ENCODE data around the gene FOXI2. TPM values are rescaled to one million over a fixed set of nuclear protein-coding genes. Genes with fewer than 3 reads are reported as not detected.

FOXI2 gene
- not detected for total RNA-seq (ENCODE audit: unreplicated experiment)
- long read RNA-seq, partial matches to known transcripts, result 0 of 1 reads
- long read RNA-seq, other reads (novel, unspliced or antisense), result 1 of 1 reads

- no peaks in the 10 kb centered on the region for H3K9me3 Mint-ChIP-seq (ENCODE audit: unreplicated experiment)
- TF ChIP-seq, protein P1, sequence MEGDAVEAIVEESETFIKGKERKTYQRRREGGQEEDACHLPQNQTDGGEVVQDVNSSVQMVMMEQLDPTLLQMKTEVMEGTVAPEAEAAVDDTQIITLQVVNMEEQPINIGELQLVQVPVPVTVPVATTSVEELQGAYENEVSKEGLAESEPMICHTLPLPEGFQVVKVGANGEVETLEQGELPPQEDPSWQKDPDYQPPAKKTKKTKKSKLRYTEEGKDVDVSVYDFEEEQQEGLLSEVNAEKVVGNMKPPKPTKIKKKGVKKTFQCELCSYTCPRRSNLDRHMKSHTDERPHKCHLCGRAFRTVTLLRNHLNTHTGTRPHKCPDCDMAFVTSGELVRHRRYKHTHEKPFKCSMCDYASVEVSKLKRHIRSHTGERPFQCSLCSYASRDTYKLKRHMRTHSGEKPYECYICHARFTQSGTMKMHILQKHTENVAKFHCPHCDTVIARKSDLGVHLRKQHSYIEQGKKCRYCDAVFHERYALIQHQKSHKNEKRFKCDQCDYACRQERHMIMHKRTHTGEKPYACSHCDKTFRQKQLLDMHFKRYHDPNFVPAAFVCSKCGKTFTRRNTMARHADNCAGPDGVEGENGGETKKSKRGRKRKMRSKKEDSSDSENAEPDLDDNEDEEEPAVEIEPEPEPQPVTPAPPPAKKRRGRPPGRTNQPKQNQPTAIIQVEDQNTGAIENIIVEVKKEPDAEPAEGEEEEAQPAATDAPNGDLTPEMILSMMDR (IDR thresholded peaks at IDR 0.05; ENCODE audit: unreplicated experiment), result no peak
- H3K27ac Mint-ChIP-seq (ENCODE audit: unreplicated experiment), result no peak within 1 kb of the TSS
- peaks cover 23% of the 10 kb centered on the region for H3K27me3 Mint-ChIP-seq (ENCODE audit: unreplicated experiment)
- no peak within 1 kb of the TSS for H3K4me3 Mint-ChIP-seq (ENCODE audit: unreplicated experiment)
- H3K36me3 Mint-ChIP-seq (ENCODE audit: low read depth, unreplicated experiment), result peaks cover 6% of the 10 kb centered on the region
- peak; percentile 28 for DNase-seq (ENCODE audit: low spot score)
- peaks cover 6% of the 10 kb centered on the region for H3K4me1 Mint-ChIP-seq (ENCODE audit: unreplicated experiment)
Measured at GRCh38 chr10:127736915-127737562, at the start of gene FOXI2. FOXI2 (plus strand) TSS chr10:127737185; CDS start chr10:127737274, 89 bp downstream.

DNA sequence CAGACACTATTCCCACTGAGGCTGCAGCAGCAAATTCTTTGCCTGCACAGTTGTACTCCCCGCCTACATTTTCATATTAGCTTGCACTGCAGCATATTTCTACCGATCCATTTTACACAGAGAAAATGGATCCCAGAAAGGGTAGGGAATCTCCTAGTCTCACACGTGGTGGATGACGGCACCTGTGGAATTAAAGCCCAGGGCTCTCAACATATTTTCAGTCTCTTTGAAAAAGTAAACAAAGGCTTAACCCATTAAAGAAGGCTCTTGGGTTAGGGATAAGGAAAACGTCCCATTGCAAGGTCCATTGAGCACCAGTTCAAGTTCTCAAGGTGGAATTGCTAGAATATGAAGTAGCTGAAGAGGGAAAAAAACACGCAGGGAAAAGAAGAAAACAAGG lies 49.4 kb upstream of the FOXI2 start:
- no peak overlapping the region for H3K4me3 Mint-ChIP-seq (ENCODE audit: unreplicated experiment)
- H3K9me3 Mint-ChIP-seq (ENCODE audit: unreplicated experiment), result no peaks in the 10 kb centered on the region
- no peak for DNase-seq (ENCODE audit: low spot score)
- no peak overlapping the region for H3K27ac Mint-ChIP-seq (ENCODE audit: unreplicated experiment)
- no peaks in the 10 kb centered on the region for H3K27me3 Mint-ChIP-seq (ENCODE audit: unreplicated experiment)
- TF ChIP-seq, protein P1 (IDR thresholded peaks at IDR 0.05; ENCODE audit: unreplicated experiment), result no peak
- H3K4me1 Mint-ChIP-seq (ENCODE audit: unreplicated experiment), result no peaks in the 10 kb centered on the region
- H3K36me3 Mint-ChIP-seq (ENCODE audit: low read depth, unreplicated experiment), result no peaks in the 10 kb centered on the region

GRCh38 chr10:127690176-127690835 lies 46.7 kb upstream of the FOXI2 start:
- Mint-ChIP-seq H3K9me3 (ENCODE audit: unreplicated experiment) (no peaks in the 10 kb centered on the region), H3K36me3 (ENCODE audit: low read depth, unreplicated experiment) (peaks cover 3% of the 10 kb centered on the region), H3K4me1 (ENCODE audit: unreplicated experiment) (peaks cover 3% of the 10 kb centered on the region), H3K27me3 (ENCODE audit: unreplicated experiment) (no peaks in the 10 kb centered on the region), H3K27ac (ENCODE audit: unreplicated experiment) (no peak overlapping the region), H3K4me3 (ENCODE audit: unreplicated experiment) (no peak overlapping the region)
- TF ChIP-seq, protein P1 (IDR thresholded peaks at IDR 0.05; ENCODE audit: unreplicated experiment), result no peak
- DNase-seq (ENCODE audit: low spot score), result no peak

- Mint-ChIP-seq H3K4me1 (ENCODE audit: unreplicated experiment) (peaks cover 10% of the 10 kb centered on the region), H3K36me3 (ENCODE audit: low read depth, unreplicated experiment) (peaks cover 3% of the 10 kb centered on the region), H3K27ac (ENCODE audit: unreplicated experiment) (no peak overlapping the region), H3K4me3 (ENCODE audit: unreplicated experiment) (no peak overlapping the region), H3K9me3 (ENCODE audit: unreplicated experiment) (no peaks in the 10 kb centered on the region), H3K27me3 (ENCODE audit: unreplicated experiment) (no peaks in the 10 kb centered on the region)
- peak; percentile 58 for DNase-seq (ENCODE audit: low spot score)
- TF ChIP-seq, protein P1 (IDR thresholded peaks at IDR 0.05; ENCODE audit: unreplicated experiment), result peak; percentile 67
Measured at GRCh38 chr10:127694580-127695193, 42.3 kb upstream of the FOXI2 start.
